ENCODE data around the gene RBBP8NL. TPM values are rescaled to one million over a fixed set of nuclear protein-coding genes. Genes with fewer than 3 reads are reported as not detected.

Gene RBBP8NL
- total and polyA plus RNA-seq, 12 donors = not detected

GRCh38 chr20:62430866-62431447 lies 3.6 kb upstream of the RBBP8NL start:
- DNase-seq = no peak
- intact Hi-C loops (cut with DNase I) = no loop called here
- no peak overlapping the region for H3K27ac ChIP-seq
- no peaks in the 10 kb centered on the region for H3K9me3 ChIP-seq (replicated peaks in 1 of 3)
- no peak for TF ChIP-seq POLR2A (IDR thresholded peaks at IDR 0.05)
- TF ChIP-seq CTCF (IDR thresholded peaks at IDR 0.05) = no peak
- no peak overlapping the region for H3K4me3 ChIP-seq
- H3K27me3 ChIP-seq = no peaks in the 10 kb centered on the region
- H3K36me3 ChIP-seq (replicated peaks in 1 of 2) = no peaks in the 10 kb centered on the region
- WGBS, 4 donors = 75 to 86% (median 80%) methylated on average over 23 of the region's 23 CpGs
- no peaks in the 10 kb centered on the region for H3K4me1 ChIP-seq (replicated peaks in 1 of 2)

GRCh38 chr20:62430311-62430853 lies 3.0 kb upstream of the RBBP8NL start:
- no peak for DNase-seq
- intact Hi-C loops (cut with DNase I) = no loop called here
- no peaks in the 10 kb centered on the region for H3K27me3 ChIP-seq
- no peak overlapping the region for H3K4me3 ChIP-seq
- H3K27ac ChIP-seq = no peak overlapping the region
- TF ChIP-seq POLR2A (IDR thresholded peaks at IDR 0.05) = no peak
- no peak for TF ChIP-seq CTCF (IDR thresholded peaks at IDR 0.05)
- H3K36me3 ChIP-seq (replicated peaks in 1 of 2) = no peaks in the 10 kb centered on the region
- H3K9me3 ChIP-seq (replicated peaks in 1 of 3) = no peaks in the 10 kb centered on the region
- 72 to 79% (median 78%) methylated on average over 5 to 10 of the region's 10 CpGs for WGBS, 4 donors
- no peaks in the 10 kb centered on the region for H3K4me1 ChIP-seq (replicated peaks in 1 of 2)

- Histone ChIP-seq H3K4me1 (replicated peaks in 1 of 2) (no peaks in the 10 kb centered on the region), H3K4me3 (no peak overlapping the region), H3K27me3 (no peaks in the 10 kb centered on the region), H3K27ac (no peak overlapping the region), H3K9me3 (replicated peaks in 1 of 3) (no peaks in the 10 kb centered on the region), H3K36me3 (replicated peaks in 1 of 2) (no peaks in the 10 kb centered on the region)
- WGBS, 4 donors = 74 to 86% (median 77%) methylated on average over 9 to 23 of the region's 23 CpGs
- intact Hi-C loops (cut with DNase I) = loop anchor here in 1 of 2 donors (5.0 kb wide), 1 partner anchor 183 kb away; no protein-coding TSS in a partner anchor
- no peak for TF ChIP-seq POLR2A (IDR thresholded peaks at IDR 0.05)
- no peak for TF ChIP-seq CTCF (IDR thresholded peaks at IDR 0.05)
- no peak for DNase-seq
These were observed 2.3 kb upstream of the RBBP8NL start for GRCh38 chr20:62429455-62430310.

Measured in adrenal gland (tissue), 12 donors.